CD14-positive monocyte (primary cell): ENCODE results near the gene TNRC6A. TPM values are rescaled to one million over a fixed set of nuclear protein-coding genes. Genes with fewer than 3 reads are reported as not detected.

ENCODE experiments used
- DNase-seq, 3 donors: peaks; one replicate each; pipeline ENCODE4 v3.0.0-alpha.2; 2011 to 2022
- H2AFZ ChIP-seq: 2 replicates; pipeline ENCODE4 v1.6.0; 2012; ENCODE audit warnings: mild to moderate bottlenecking, low read depth, low read length, inconsistent platforms; ENCODE audit not compliant: insufficient read depth, poor library complexity, severe bottlenecking
- H3K27ac ChIP-seq, 2 donors: 1 replicate in 1 of 2; 2 replicates in 1 of 2; pipeline ENCODE4 v1.5.1; 2012 to 2013; ENCODE audit warnings: low read length in 2 of 2, control low read depth in 1 of 2, inconsistent platforms in 1 of 2, low read depth in 1 of 2, mild to moderate bottlenecking in 1 of 2
- H3K27me3 ChIP-seq, 2 donors: one replicate each; pipeline versions ENCODE4 v1.6.0 to v1.6.1; 2011 to 2013; ENCODE audit warnings: low read length in 2 of 2; ENCODE audit not compliant: control insufficient read depth in 2 of 2, insufficient read depth in 2 of 2
- H3K36me3 ChIP-seq, 2 donors: replicated peaks in 1 of 2; 1 replicate in 1 of 2; 2 replicates in 1 of 2; pipeline versions ENCODE4 v1.5.1 to v1.6.1; 2012 to 2013; ENCODE audit warnings: low read length in 2 of 2, control low read depth in 1 of 2, inconsistent platforms in 1 of 2, mild to moderate bottlenecking in 1 of 2; ENCODE audit not compliant: insufficient read depth in 2 of 2, control insufficient read depth in 1 of 2
- H3K4me1 ChIP-seq, 2 donors: 1 replicate in 1 of 2; 2 replicates in 1 of 2; pipeline versions ENCODE4 v1.5.1 to v1.6.1; 2012 to 2013; ENCODE audit warnings: low read length in 2 of 2, control low read depth in 1 of 2, inconsistent platforms in 1 of 2, mild to moderate bottlenecking in 1 of 2, moderate library complexity in 1 of 2; ENCODE audit not compliant: insufficient read depth in 2 of 2, control insufficient read depth in 1 of 2
- H3K4me2 ChIP-seq: replicated peaks from 2 replicates; pipeline ENCODE3; 2012; ENCODE audit warnings: low read length, moderate library complexity, mild to moderate bottlenecking; ENCODE audit not compliant: poor library complexity, severe bottlenecking; ENCODE audit errors: extremely low read depth
- H3K4me3 ChIP-seq, 3 experiments: fragments of 200-600 bp in 1 of 3; sonication (generic) in 1 of 3; replicated peaks in 1 of 3; 1 replicate in 2 of 3; 2 replicates in 1 of 3; pipeline ENCODE4 v1.5.1; 2011 to 2013; ENCODE audit warnings: low read length in 3 of 3, mild to moderate bottlenecking in 3 of 3, control low read depth in 2 of 3, low read depth in 2 of 3, inconsistent platforms in 1 of 3, moderate library complexity in 1 of 3
- H3K79me2 ChIP-seq: 2 replicates; pipeline ENCODE4 v1.6.0; 2012; ENCODE audit warnings: mild to moderate bottlenecking, control low read depth, inconsistent platforms, low read length, moderate library complexity; ENCODE audit not compliant: insufficient read depth
- H3K9ac ChIP-seq: 2 replicates; pipeline ENCODE4 v1.6.0; 2017; ENCODE audit warnings: low read length, mild to moderate bottlenecking; ENCODE audit not compliant: insufficient read depth, poor library complexity, severe bottlenecking
- H3K9me3 ChIP-seq, 2 donors: replicated peaks in 1 of 2; 1 replicate in 1 of 2; 2 replicates in 1 of 2; pipeline versions ENCODE4 v1.5.1 to v1.6.1; 2012 to 2013; ENCODE audit warnings: low read length in 2 of 2, control low read depth in 1 of 2; ENCODE audit not compliant: control insufficient read depth in 1 of 2, insufficient read depth in 1 of 2
- H4K20me1 ChIP-seq: 2 replicates; pipeline ENCODE4 v1.6.0; 2012; ENCODE audit warnings: mild to moderate bottlenecking, low read length, control low read depth, moderate library complexity; ENCODE audit not compliant: insufficient read depth
- H3K27ac Mint-ChIP-seq, 7 donors: one replicate each; pipeline ENCODE4 v1.8.0; 2020; ENCODE audit warnings: mild to moderate bottlenecking in 7 of 7, mixed read lengths in 7 of 7, moderate library complexity in 6 of 7, inconsistent platforms in 2 of 7
- H3K27me3 Mint-ChIP-seq, 3 donors: one replicate each; pipeline ENCODE4 v1.8.0; 2021 to 2022; ENCODE audit warnings: low read depth in 3 of 3, mild to moderate bottlenecking in 3 of 3, mixed read lengths in 3 of 3, moderate library complexity in 3 of 3, inconsistent platforms in 1 of 3
- H3K36me3 Mint-ChIP-seq, 2 donors: one replicate each; pipeline ENCODE4 v1.8.0; 2020; ENCODE audit warnings: mixed read lengths in 2 of 2, inconsistent platforms in 1 of 2, mild to moderate bottlenecking in 1 of 2
- H3K4me1 Mint-ChIP-seq: one replicate; pipeline ENCODE4 v1.8.0; 2020; ENCODE audit warnings: mild to moderate bottlenecking, mixed read lengths
- H3K4me3 Mint-ChIP-seq, 2 donors: one replicate each; pipeline ENCODE4 v1.8.0; 2020; ENCODE audit warnings: mild to moderate bottlenecking in 2 of 2, mixed read lengths in 2 of 2, moderate library complexity in 1 of 2
- H3K9me3 Mint-ChIP-seq, 7 donors: one replicate each; pipeline ENCODE4 v1.8.0; 2020 to 2022; ENCODE audit warnings: mixed read lengths in 7 of 7, mild to moderate bottlenecking in 6 of 7, moderate library complexity in 6 of 7, inconsistent platforms in 2 of 7
- WGBS: methylation state at CpG from one replicate; pipeline ENCODE4 v1.1.5; 2013; ENCODE audit warnings: missing lambda C conversion rate; ENCODE audit not compliant: insufficient coverage; 5-methylcytosine and 5-hydroxymethylcytosine counted together
- intact Hi-C, 2 donors: fragments of 100-400 bp; cut with micrococcal nuclease; formaldehyde crosslinking; loops; one replicate each; pipeline versions ENCODE4 v1.15.0 to v1.15.1; 2023
- polyA plus RNA-seq, 3 donors: library from polyadenylated mRNA; depleted of rRNA in 1 of 3; unstranded in 2 of 3; stranded (reverse) in 1 of 3; fragments of 300-500 nt in 2 of 3; fragments of >200 nt in 1 of 3; fragmentation: Illumina TruSeq in 2 of 3; gene quantifications; 1 replicate in 2 of 3; 2 replicates in 1 of 3; pipeline ENCODE4 v1.2.3, GENCODE V29; 2012 to 2021
- TF ChIP-seq, protein P1 (sequence below): fragments of 200-600 bp; IDR thresholded peaks from one replicate; pipeline ENCODE4 v1.8.0; 2022; ENCODE audit warnings: antibody characterized with exemption, mild to moderate bottlenecking

The TNRC6A gene
- polyA plus RNA-seq, 3 donors: 3.3 to 36.1 (median 4.0) TPM

DNA sequence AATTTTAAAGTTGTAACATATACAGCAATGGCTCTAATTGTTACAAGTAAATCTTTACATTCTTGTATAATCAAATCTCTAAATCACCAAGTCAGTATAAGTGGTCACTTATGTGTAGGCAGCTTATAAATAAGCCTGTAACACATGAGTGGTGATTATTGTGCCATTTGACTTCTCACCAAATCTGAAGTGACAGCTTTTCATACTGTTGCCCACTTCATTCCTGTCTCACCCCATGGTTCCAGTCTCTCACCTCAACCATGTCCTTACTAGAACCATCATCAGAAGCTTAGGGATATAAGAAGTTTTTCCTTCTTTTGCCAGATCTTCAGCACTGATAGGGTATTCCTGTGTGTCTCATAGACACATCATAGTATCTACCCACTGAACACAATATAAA is 23.5 kb downstream of the TNRC6A start:
- no peak overlapping the region for H3K4me2 ChIP-seq
- peaks cover 9 to 14% of the 10 kb centered on the region in 2 donors for H3K4me1 ChIP-seq
- Mint-ChIP-seq H3K27me3 (no peaks in the 10 kb centered on the region), H3K4me3 (no peak overlapping the region), H3K36me3 (peaks cover 10 to 15% of the 10 kb centered on the region in 2 donors), H3K4me1 (peaks cover 21% of the 10 kb centered on the region), H3K9me3 (no peaks in the 10 kb centered on the region), H3K27ac (no peak overlapping the region)
- H3K4me3 ChIP-seq: no peak overlapping the region
- no peaks in the 10 kb centered on the region for H3K27me3 ChIP-seq
- peaks cover 0 to 2% of the 10 kb centered on the region in 2 donors for H3K36me3 ChIP-seq
- H3K9me3 ChIP-seq: no peaks in the 10 kb centered on the region
- no peak for DNase-seq
- TF ChIP-seq, protein P1, sequence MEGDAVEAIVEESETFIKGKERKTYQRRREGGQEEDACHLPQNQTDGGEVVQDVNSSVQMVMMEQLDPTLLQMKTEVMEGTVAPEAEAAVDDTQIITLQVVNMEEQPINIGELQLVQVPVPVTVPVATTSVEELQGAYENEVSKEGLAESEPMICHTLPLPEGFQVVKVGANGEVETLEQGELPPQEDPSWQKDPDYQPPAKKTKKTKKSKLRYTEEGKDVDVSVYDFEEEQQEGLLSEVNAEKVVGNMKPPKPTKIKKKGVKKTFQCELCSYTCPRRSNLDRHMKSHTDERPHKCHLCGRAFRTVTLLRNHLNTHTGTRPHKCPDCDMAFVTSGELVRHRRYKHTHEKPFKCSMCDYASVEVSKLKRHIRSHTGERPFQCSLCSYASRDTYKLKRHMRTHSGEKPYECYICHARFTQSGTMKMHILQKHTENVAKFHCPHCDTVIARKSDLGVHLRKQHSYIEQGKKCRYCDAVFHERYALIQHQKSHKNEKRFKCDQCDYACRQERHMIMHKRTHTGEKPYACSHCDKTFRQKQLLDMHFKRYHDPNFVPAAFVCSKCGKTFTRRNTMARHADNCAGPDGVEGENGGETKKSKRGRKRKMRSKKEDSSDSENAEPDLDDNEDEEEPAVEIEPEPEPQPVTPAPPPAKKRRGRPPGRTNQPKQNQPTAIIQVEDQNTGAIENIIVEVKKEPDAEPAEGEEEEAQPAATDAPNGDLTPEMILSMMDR: no peak
- intact Hi-C loops: no loop called here
- no peak overlapping the region for H3K9ac ChIP-seq
- H2AFZ ChIP-seq: no peak overlapping the region
- peaks cover 87% of the 10 kb centered on the region for H3K79me2 ChIP-seq
- H4K20me1 ChIP-seq: peaks cover 97% of the 10 kb centered on the region
- H3K27ac ChIP-seq: no peak overlapping the region

DNA sequence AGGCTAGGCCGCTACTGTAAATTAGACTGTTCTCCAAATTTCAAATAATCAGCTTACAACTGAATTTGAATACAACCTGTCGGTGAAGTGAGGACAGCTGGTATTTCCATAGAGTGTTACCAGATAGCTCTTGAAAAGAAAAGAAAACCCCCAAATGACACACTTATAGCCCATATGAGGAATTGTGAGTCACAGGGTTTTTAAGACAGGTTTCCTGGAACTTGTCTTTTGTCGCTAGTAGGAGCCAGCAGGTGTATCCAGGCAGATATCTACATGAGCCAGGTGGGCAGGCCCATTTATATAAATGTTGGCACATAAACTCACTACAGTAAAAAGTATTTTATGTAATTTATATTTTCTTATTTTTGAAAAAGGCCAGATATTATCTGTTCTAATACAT is 24.0 kb downstream of the TNRC6A start:
- intact Hi-C loops: no loop called here
- H3K79me2 ChIP-seq: peaks cover 87% of the 10 kb centered on the region

More for the DNA sequence above, 24.0 kb downstream of the TNRC6A start:
- Histone ChIP-seq H3K27ac (no peak overlapping the region), H3K4me3 (no peak overlapping the region), H3K4me1 (peaks cover 5 to 10% of the 10 kb centered on the region in 2 donors), H4K20me1 (peaks cover 97% of the 10 kb centered on the region), H3K36me3 (peaks cover 1 to 7% of the 10 kb centered on the region in 2 donors), H2AFZ (no peak overlapping the region), H3K9me3 (no peaks in the 10 kb centered on the region), H3K9ac (no peak overlapping the region), H3K4me2 (no peak overlapping the region), H3K27me3 (no peaks in the 10 kb centered on the region)
- no peak for DNase-seq
- Mint-ChIP-seq H3K36me3 (peaks cover 10 to 15% of the 10 kb centered on the region in 2 donors), H3K27ac (no peak overlapping the region), H3K9me3 (no peaks in the 10 kb centered on the region), H3K4me1 (peaks cover 17% of the 10 kb centered on the region), H3K27me3 (no peaks in the 10 kb centered on the region), H3K4me3 (no peak overlapping the region)
- TF ChIP-seq, protein P1: no peak
- no CpG with 5 or more reads among the region's 3 CpGs for WGBS
